Measurements from ENCODE around the gene HOXB3.

The HOXB3 gene

DNA sequence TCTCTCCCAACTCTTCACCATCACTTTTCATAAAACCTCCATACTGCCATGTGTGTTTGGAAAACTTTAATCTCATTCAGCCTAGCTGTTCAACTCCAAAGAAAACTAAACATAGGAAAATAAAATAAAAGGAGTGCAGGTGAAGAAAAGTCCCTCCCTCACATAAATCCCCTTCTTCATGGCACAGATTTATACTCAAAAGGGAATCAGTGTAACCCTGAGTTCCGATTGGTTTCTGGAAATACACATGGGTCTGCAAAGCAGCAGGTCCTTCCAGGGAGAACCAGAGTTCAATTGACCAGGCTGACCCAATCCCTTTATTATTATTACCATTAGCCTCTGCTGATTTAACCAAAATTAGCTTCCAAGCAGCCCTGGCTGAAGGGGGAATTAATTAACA lies 36.2 kb downstream of the HOXB3 start:
- no peak for DNase-seq

GRCh38 chr17:48553190-48553547 lies 36.9 kb downstream of the HOXB3 start:
- DNase-seq: no peak

DNA sequence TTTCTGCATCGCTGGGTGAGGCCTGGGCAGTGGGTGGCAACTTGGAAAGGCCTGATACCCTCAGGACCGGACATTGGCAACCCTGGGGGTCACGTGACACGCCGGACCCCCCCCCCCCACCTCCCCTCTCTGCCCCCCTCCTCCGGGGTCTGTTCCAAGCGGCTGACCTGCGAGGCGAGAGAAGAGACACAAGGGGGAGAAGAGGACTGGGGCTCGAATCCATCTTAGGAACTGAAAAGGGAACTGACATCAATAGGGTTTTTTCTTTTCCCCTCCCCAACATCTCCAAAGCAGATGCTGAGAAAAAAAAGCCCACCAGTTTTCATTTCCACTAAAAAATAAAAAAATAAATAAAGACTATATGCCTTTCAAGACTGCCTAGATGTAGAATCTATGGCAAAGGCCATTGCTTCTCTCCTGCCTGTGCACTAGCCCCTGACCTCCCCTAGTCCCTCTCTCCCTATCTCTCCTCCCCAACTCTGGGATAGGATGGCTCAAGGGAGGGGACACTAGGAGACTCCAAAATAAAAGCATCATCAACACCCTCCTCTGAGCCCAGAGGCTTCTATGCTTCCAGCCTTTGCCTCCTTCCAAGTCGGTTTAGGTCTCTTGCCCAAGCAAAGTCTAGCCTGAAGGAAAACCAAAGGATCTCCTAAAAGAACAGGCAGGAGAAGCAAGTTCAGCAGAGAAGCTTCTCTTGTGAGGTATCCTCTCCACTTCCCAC lies 37.4 kb downstream of the HOXB3 start:
- no peak for DNase-seq

- no peak for DNase-seq
Observed at GRCh38 chr17:48551596-48552465, 38.2 kb downstream of the HOXB3 start.

- no peak for DNase-seq
Observed at GRCh38 chr17:48551214-48551555, 38.9 kb downstream of the HOXB3 start.

DNA sequence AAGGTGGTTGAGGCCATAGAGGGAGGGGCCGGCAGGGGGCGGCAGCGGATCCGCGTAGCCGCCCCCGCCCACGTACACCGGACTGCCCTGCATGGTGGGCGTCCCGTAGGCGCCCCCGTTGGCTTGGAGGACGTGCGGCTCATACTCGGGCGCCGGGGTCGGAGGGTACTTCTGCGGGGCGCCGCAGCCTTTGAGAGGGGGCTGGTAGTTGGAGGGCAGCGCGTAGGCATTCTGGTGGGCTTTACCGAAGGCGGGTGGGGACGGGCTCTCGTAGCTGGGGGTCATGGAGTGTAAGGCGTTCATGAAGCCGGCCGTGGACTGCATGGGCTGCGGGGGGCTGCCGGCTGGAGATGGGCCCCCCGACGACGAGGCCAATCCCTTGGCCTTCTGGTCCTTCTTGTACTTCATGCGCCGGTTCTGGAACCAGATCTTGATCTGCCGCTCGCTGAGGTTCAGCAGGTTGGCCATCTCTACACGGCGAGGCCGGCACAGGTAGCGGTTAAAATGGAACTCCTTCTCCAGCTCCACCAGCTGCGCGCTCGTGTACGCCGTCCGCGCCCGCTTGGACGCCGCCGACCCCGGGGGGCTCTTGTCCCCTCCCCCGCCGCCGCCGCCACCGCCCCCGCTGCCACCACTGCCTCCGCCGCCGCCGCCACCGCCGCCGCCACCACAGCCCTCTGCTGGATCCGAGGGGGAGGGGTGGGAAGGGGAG lies 39.4 kb downstream of the HOXB3 start:
- no peak for DNase-seq

DNA sequence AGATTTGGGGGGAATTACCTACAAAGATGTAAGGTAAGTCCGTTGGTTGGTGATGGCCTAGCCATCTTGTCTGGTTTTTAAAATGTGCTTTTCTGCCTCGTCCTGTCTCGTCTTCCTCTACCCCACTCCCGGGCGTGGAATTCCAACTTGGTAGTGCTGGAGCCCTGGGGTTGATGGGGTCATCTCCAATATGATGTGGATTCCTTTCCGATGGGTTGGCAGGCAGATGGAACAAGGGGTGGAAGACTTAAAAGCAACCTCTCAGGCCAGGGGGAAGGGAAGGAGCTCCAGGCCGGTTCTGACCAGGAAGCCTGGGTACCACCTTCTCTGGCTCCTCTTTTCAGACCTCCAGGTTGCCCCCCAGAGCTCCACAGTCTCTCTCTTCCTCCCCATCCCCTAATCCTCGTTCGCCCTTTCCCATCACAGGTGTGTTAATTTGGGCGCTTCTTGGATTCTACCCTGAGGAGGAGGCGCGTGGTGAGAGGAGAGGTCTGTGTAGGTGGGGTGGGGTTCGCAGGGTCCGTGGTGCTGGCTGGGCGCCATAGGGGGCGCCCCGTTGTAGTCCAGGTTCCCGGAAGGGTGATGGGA lies 40.0 kb downstream of the HOXB3 start:
- DNase-seq: no peak

DNA sequence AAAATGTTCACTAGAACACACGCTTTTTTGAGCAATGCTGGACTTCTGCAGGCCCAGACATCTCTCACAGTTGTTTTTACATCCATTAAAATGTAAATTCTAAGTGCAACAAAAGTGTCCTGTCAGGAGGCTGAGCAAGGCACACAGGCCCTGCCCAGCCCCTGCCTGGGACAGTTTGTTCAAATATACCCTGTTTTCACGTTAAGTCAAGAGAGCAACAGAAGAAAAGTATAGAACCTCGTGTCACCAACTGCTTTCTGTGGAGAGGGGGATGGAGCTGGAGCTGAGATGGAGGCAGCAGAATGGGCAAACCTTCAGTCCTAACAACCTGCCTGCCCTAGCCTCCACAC lies 40.8 kb downstream of the HOXB3 start:
- no peak for DNase-seq

DNA sequence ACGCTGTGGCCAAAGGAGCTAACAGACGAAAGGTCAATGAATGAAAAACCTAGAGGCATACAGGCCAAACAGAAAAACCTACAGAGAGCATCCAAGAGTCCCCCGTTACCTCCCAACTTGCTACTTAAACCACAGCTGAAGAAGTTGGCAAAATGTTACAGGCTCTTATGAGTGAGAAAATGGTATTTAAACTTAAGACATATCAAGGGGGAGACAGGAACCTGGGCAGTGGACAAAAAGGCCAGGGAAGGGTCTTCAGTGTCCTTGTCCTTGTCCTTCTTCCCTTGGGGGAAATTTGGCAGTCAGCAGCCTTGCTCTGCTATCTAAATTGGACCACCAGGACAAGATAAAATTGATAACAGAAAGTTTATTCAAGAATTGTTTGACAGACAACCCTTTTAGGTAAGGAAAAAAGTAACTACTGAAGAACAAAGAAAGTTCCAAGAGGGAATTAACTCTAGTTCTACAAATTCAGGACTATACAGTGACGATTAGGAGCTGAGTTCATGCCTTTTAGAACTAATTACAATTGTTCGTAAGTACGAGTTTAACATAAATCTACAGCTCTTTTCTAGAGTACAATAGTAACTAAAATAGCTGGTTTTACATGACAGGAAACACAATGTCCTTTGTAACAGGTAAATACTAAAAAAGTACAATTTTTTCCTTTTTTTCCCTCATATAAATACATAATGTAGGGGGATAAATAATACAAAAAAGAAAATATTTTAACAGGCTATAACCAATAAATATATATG lies 41.3 kb downstream of the HOXB3 start:
- no peak for DNase-seq

- no peak for DNase-seq
Observed at GRCh38 chr17:48547808-48548522, 42.1 kb downstream of the HOXB3 start.

GRCh38 chr17:48546924-48547807 lies 42.9 kb downstream of the HOXB3 start:
- no peak for DNase-seq

- no peak for DNase-seq
Observed at GRCh38 chr17:48546137-48546923, 43.7 kb downstream of the HOXB3 start.

DNA sequence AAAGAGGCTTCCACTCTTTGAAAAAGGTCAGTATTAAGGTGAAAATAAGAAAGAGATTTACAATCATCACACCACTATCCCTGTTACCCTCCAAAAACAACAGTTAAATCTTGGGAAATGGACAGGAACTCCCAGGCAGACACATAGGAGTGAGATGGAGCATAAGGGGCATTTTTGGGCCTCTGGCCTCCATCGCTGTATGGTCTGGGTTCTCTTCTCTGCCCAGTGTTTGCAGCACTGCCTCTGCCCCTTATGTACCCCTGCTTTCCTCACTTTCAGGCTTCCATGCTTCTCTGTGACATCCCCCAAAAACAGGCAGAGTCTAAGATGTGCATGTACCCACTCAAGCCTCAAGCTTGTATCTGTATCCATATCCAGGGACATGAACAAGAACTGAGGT lies 44.5 kb downstream of the HOXB3 start:
- no peak for DNase-seq

DNA sequence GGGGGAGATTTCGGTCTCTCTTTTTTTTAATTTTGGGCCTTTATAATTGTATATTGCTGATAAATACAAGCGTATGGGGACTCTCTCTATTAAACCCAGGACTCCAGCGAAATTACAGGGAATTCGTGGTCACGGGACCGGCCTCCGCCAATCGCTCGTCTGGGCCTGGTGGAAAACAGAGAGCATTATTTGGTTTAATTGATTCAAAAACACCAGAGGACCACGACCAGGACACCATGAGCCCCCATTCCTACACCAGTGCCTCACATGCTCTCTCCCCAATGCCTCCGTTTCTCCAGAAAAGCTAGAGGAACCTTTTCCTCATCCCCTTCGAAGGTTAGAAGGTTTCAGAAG lies 45.0 kb downstream of the HOXB3 start, which contains the start of gene HOXB2:
HOXB2 (minus strand) TSS at position 88 of the 354 bp plus-strand sequence. CDS start 198 bp downstream, outside the sequence.
- DNase-seq: no peak

DNA sequence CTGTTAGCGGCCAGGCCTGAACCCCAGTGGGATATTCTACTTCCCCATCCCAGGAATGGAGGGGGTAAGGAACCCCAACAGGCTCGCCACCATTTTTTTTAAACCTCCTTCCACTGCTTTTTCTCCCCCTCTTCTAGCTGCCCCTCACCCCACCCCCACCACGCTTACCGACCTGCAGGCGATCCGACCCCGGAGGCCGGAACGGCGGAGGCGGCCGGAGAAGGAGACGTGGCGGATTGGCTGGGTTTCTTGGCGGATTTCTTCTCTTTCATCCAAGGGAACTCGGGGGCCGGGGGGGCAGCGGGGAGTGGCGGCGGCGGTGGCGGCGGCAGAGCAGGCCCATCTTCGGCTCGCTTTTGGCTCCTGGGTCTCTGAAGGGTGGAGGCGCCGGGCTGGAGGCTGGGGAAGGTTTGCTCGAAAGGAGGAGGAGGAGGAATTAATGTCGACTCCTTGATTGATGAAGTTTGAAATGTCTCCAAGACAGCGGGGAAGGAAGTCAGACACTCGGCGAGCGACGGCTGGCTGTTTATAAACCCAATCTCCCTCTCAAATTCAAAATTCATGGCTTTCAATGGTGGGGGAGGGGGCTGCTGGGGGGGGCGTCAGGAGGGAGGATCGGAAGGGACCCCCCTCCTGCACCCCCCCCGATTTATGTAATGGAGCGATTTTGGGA lies 45.6 kb downstream of the HOXB3 start:
- peak; percentile 19 for DNase-seq

- DNase-seq: no peak
Observed at GRCh38 chr17:48543854-48544348, 46.1 kb downstream of the HOXB3 start.

DNA sequence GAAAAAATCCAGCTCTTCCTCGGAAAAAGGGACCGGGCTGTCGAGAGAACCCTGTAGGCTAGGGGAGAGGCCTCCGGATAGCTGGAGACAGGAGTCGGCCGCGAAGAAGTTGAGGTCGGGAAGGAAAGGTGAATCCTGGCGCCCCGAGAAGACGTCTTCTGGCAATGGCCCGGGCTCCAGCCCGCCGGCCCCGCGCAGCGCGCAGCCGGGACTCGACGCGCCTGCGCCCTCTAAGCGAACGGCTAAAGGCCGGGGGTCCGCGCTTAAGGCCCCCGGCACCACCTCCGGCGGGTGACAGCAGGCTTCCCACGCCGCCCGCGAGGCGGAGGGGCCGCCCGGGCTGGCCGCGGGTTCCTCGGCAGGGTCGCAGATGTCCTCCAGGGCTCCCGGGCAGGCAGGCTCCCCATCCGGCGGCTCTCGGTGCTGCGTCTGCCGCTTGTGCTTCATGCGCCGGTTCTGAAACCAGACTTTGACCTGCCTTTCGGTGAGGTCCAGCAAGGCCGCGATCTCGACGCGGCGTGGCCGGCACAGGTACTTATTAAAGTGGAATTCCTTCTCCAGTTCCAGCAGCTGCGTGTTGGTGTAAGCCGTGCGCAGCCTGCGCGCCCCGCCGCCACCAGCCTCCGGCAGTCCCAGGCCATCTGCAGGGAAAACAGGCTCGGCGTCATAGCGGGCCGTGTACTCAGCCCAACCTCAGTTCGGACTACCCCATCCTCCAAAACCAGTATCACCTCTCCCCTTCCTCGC lies 46.8 kb downstream of the HOXB3 start:
- peak; percentile 48 for DNase-seq

GRCh38 chr17:48542698-48543106 lies 47.3 kb downstream of the HOXB3 start:
- no peak for DNase-seq
